Measurements from ENCODE around the gene CEP295NL. TPM values are rescaled to one million over a fixed set of nuclear protein-coding genes. Genes with fewer than 3 reads are reported as not detected.
A peak's percentile ranks its signal among the peaks of the same experiment; 100 is the strongest.

CEP295NL gene
- total and polyA plus RNA-seq, 4 donors: 0.39 to 8.3 (median 4.9) TPM

DNA sequence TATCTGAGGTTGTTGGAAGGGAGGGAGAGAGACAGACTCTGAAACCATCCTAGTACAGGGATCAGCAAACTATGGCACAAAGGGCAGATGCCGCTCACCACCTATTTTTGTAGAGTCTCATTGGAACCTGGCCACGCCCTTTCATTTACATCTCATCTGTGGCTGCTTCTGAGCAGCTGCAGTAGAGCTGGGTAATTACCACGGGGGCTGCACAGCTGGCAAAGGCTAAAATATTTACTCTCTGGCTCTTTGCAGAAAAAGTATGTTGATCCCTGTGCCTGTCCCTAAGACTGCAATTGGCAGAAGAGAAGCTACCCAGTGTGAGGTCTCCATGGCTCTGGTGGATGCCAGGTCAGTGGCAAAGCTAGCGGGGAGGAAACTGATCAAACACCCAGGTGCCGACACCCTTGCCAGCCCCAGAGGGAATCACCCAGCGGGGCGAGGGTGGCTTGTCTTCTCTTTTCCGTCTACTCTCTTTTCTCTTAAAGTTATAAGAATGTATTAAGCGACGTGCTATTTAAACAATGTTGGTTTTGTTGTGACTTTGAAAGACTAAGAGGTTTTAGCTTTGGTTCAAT, 14.0 kb downstream of the CEP295NL start:
- ATAC-seq (ENCODE audit: insufficient read depth, low FRiP score): no peak
- Histone ChIP-seq H3K27ac (ENCODE audit: low read depth in 1 of 2, low read length in 1 of 2) (no peak overlapping the region), H3K27me3 (ENCODE audit: control insufficient read depth in 3 of 3, insufficient read depth in 3 of 3, low read length in 2 of 3) (no peaks in the 10 kb centered on the region), H3K36me3 (ENCODE audit: control insufficient read depth in 4 of 4, insufficient read depth in 4 of 4, low read length in 4 of 4) (peaks cover 0 to 11% (median 3%) of the 10 kb centered on the region in 4 donors), H3K4me1 (ENCODE audit: control insufficient read depth in 5 of 5, insufficient read depth in 5 of 5, low read length in 5 of 5) (peaks cover 0 to 21% (median 6%) of the 10 kb centered on the region in 5 donors), H3K9me3 (ENCODE audit: control insufficient read depth in 4 of 4, insufficient read depth in 3 of 4, low read length in 3 of 4) (no peaks in the 10 kb centered on the region), H3K9ac (ENCODE audit: insufficient read depth in 1 of 2, low read length in 2 of 2) (no peak overlapping the region), H3K4me3 (no peak overlapping the region)
- no peak for DNase-seq
- 84 to 89% methylated on average over 10 of the region's 10 CpGs for WGBS, 2 donors
- TF ChIP-seq, protein P1, sequence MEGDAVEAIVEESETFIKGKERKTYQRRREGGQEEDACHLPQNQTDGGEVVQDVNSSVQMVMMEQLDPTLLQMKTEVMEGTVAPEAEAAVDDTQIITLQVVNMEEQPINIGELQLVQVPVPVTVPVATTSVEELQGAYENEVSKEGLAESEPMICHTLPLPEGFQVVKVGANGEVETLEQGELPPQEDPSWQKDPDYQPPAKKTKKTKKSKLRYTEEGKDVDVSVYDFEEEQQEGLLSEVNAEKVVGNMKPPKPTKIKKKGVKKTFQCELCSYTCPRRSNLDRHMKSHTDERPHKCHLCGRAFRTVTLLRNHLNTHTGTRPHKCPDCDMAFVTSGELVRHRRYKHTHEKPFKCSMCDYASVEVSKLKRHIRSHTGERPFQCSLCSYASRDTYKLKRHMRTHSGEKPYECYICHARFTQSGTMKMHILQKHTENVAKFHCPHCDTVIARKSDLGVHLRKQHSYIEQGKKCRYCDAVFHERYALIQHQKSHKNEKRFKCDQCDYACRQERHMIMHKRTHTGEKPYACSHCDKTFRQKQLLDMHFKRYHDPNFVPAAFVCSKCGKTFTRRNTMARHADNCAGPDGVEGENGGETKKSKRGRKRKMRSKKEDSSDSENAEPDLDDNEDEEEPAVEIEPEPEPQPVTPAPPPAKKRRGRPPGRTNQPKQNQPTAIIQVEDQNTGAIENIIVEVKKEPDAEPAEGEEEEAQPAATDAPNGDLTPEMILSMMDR (IDR thresholded peaks at IDR 0.05; ENCODE audit: control extremely low read depth, extremely low read depth): no peak

DNA sequence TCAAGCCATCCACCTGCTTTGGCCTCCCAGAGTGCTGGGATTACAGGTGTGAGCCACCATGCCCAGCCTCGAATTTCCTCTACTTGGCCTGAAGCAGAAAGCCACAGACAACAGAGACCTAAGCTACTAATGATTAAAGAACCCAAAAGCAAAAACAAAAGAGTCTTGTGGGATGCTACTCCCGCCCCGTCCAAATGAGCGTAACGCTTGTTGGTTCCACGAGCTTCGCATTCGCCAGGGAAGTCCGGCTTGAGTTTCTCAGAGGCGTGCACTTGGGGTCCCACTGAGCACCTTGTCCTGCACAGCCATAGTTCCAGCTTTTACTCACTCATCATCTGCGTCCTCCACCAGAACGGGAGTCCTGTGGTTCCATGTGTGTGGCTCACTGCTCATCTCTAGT, 16.0 kb downstream of the CEP295NL start:
- H3K4me3 ChIP-seq: no peak overlapping the region
- H3K36me3 ChIP-seq (ENCODE audit: control insufficient read depth in 4 of 4, insufficient read depth in 4 of 4, low read length in 4 of 4): peaks cover 0 to 8% (median under 1%) of the 10 kb centered on the region in 4 donors
- TF ChIP-seq, protein P1 (IDR thresholded peaks at IDR 0.05; ENCODE audit: control extremely low read depth, extremely low read depth): no peak
- no peak for ATAC-seq (ENCODE audit: insufficient read depth, low FRiP score)
- H3K27ac ChIP-seq (ENCODE audit: low read depth in 1 of 2, low read length in 1 of 2): no peak overlapping the region
- H3K9me3 ChIP-seq (ENCODE audit: control insufficient read depth in 4 of 4, insufficient read depth in 3 of 4, low read length in 3 of 4): no peaks in the 10 kb centered on the region
- no peak for DNase-seq
- 95 to 97% methylated on average over 12 of the region's 12 CpGs for WGBS, 2 donors
- peaks cover 0 to 32% (median 17%) of the 10 kb centered on the region in 5 donors for H3K4me1 ChIP-seq (ENCODE audit: control insufficient read depth in 5 of 5, insufficient read depth in 5 of 5, low read length in 5 of 5)
- H3K9ac ChIP-seq (ENCODE audit: insufficient read depth in 1 of 2, low read length in 2 of 2): no peak overlapping the region
- H3K27me3 ChIP-seq (ENCODE audit: control insufficient read depth in 3 of 3, insufficient read depth in 3 of 3, low read length in 2 of 3): no peaks in the 10 kb centered on the region

DNA sequence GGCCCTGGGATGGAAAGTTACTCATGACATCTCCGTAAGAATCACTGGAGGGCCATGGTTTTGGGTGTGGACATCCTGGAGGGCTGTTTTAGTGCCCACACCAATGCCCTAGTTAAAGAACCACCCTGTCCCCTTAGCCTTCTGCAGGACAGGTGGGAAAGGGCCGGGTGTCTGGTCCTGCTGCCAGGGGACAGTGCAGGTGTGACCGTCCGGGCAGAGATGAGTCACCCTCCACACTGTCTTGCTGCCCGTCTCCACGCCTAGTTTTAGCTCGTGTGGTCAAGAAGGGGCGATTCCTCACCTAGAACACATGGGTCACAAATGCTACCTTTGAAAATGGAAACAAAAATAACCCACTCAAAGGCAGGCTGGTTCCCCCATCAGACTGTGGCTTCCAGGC, 17.0 kb downstream of the CEP295NL start:
- TF ChIP-seq, protein P1 (IDR thresholded peaks at IDR 0.05; ENCODE audit: control extremely low read depth, extremely low read depth): no peak
- no peak for ATAC-seq (ENCODE audit: insufficient read depth, low FRiP score)
- Histone ChIP-seq H3K36me3 (ENCODE audit: control insufficient read depth in 4 of 4, insufficient read depth in 4 of 4, low read length in 4 of 4) (peaks cover 0 to 7% (median under 1%) of the 10 kb centered on the region in 4 donors), H3K27me3 (ENCODE audit: control insufficient read depth in 3 of 3, insufficient read depth in 3 of 3, low read length in 2 of 3) (no peaks in the 10 kb centered on the region), H3K9ac (ENCODE audit: insufficient read depth in 1 of 2, low read length in 2 of 2) (no peak overlapping the region), H3K9me3 (ENCODE audit: control insufficient read depth in 4 of 4, insufficient read depth in 3 of 4, low read length in 3 of 4) (no peaks in the 10 kb centered on the region), H3K27ac (ENCODE audit: low read depth in 1 of 2, low read length in 1 of 2) (peak overlapping the region in 1 of 2 donors; percentile 26), H3K4me1 (ENCODE audit: control insufficient read depth in 5 of 5, insufficient read depth in 5 of 5, low read length in 5 of 5) (peaks cover 0 to 30% (median 17%) of the 10 kb centered on the region in 5 donors), H3K4me3 (no peak overlapping the region)
- WGBS, 2 donors: 85 to 96% methylated on average over 8 of the region's 8 CpGs
- DNase-seq: no peak

All from lung (tissue), 12 donors.